SH-SY5Y (cell line): ENCODE data around the gene MLLT6.

ENCODE experiments used
- GATA2 ChIP-seq: IDR thresholded peaks from 2 replicates; pipeline ENCODE4 v1.6.1; 2011; ENCODE audit warnings: mild to moderate bottlenecking, low read depth, low read length
- GATA3 ChIP-seq: IDR thresholded peaks from 2 replicates; pipeline ENCODE4 v1.6.1; 2011; ENCODE audit warnings: low read depth, mild to moderate bottlenecking, low read length, moderate library complexity

GRCh38 chr17:38693700-38694329, 11.3 kb upstream of the MLLT6 start:
- TF ChIP-seq GATA2 (no peak), GATA3 (no peak)
